ENCODE data around the gene CYFIP2.
"Not testable (repeated sequence)": the region's sequence is repeated elsewhere in the genome, so short reads cannot be mapped to it uniquely, and the experiment has no call there.

Gene CYFIP2

DNA sequence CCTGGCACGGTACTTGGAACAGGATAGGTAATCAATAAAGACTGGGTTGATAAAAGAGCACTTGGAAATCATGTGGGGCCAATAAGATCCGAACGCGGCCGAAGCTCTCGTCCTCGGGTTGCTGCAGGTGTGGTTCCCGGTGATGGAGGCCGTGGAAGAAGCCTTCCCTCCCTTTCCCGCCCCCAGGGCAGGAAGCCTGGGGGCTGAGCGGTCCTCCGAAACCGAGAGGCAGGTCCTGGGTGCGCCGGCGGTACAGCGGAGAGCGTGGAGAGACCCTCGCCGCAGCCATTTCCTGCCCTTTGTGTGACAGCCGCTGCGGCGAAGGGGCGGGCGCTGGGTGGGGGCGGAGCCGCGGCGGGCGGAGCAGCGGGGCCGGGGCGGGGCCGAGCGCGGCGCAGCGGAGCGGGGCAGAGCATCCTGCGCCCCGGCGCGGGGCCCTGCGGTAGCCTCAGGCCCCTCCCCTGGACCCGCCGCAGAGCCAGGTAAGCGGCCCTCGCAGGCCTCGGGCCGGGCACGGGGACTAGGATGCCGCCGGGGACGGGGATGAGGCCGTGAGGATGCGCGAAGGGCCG lies at the start of gene CYFIP2:
TSS of gene CYFIP2 (plus strand) at position 410 of the 572 bp plus-strand sequence. CDS start 19,239 bp downstream, outside the sequence.
- DNase-seq = peak; percentile 61

DNA sequence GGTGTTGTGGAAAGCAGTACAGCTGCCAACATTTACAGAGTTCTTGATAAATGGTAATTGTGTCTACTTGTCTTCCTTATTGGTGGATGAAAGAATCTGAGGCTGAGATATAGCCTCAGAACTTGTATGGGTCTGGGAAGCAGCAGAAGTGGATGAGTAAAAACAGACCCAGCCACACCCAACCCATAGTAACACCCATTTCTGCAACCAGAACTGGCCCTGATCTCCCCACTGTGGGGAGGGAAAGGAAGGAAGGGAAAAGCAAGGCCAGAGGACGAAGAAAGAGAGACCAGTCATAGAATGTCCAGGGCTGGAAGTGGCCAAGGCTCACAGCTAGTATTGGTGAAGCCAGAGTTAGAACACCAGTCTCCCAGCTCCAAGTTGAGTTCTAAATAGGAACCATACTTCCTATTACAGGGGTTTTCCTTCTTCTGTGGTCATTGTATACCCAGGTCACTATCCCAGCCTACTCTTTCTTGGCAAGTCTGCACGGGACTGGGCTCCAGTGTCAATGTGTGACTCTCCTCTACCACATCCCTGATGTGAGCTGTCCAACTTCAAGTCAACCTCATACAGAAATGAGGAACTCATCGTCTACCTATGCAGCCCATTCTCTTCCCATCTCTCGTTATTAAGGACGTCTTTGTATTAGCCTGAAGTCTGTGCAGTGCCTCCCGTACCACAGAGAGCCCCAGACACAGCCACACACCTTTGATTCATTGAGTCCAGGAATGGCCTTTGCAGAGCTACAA lies 49.4 kb upstream of the CYFIP2 start:
- DNase-seq = no peak

DNA sequence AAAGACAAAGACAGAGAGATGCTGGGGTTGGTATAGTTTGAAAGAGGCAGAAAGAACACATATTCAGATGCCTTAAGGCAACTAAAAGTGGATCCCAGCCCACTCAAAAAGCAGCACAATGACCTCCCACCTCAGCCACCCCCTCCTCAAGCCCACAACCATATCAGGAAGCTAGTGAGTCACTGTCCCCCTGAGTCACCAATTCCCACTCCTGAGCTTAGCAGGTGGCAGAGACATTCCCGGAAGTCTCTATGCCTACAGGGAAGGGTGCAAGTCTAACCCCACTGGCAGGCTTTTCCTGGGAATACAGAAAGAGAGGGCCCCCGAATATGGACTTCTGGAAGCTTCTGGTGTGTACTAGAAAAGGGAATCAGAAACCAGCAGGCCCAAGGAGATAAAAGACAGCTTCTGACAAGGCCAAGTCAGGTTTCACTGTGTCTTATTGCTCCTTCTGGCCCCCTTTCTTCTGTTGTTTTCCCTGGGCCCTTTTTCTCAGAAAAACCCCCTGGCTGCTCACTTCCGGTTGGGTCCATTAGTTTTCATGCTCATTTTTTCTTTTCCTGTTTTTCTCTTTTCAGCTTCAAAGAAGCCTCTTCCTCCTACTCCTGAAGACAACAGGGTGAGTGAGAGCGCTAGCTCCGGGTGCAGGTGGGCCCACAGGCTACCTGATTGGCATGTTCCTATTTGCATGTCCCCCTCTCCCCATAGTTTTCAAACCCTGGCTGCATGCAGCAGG lies 48.5 kb upstream of the CYFIP2 start:
- DNase-seq = no peak

DNA sequence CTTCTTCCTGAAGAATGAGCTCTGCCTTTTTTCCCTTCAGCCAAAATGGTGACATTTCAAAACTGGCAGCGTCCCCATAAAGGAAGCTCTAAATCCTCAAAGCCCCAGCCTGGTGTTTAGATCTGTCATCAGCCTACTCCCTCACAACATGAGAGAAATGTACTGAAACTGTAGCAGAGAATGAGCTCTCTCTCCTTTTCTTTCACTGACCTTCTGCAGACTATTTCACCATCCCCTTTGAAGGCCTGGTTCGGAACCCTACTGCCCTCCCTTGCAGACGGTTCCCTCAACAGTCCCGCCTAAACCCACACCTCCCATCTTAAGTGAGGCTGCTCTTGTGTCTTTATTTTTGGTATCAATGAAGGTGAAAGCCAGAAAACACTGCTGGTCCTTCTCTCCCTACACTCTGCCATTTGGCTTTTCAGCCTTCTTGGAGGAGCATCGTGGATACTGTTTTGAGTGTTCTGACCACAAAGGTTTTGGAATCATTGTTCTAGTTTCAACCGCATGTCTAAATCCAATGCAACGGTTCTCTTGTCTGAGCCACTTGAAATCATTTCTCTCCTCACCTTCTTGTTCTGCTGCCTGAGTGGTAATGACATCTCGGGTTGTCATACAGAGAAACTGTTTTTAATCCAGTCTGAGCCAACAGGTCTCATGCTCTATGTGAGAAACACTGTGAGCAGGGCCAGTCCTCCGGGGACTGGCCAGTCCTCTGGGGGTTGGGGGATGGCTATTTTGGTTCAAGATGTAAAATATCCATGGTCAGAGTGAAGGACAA lies 46.2 kb upstream of the CYFIP2 start:
- DNase-seq = no peak

DNA sequence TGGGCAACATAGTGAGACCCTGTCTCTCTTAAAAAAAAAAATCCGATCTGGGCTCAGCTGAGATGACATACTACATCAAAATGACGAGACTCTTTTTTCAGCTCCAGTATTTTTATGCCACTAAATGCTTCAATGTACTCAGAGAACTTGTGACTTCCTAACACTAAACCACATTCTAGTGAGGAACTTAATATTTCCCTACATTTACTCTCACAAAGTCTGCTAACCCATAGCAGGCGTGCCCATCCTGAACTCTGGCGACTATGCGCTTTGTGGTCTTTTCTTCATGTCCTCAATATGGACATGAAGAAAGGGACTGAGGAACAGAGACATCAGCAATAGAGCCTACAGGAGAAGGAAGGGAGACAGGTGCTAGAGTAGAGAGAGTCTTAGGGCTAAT lies 44.0 kb upstream of the CYFIP2 start:
- no peak for DNase-seq

DNA sequence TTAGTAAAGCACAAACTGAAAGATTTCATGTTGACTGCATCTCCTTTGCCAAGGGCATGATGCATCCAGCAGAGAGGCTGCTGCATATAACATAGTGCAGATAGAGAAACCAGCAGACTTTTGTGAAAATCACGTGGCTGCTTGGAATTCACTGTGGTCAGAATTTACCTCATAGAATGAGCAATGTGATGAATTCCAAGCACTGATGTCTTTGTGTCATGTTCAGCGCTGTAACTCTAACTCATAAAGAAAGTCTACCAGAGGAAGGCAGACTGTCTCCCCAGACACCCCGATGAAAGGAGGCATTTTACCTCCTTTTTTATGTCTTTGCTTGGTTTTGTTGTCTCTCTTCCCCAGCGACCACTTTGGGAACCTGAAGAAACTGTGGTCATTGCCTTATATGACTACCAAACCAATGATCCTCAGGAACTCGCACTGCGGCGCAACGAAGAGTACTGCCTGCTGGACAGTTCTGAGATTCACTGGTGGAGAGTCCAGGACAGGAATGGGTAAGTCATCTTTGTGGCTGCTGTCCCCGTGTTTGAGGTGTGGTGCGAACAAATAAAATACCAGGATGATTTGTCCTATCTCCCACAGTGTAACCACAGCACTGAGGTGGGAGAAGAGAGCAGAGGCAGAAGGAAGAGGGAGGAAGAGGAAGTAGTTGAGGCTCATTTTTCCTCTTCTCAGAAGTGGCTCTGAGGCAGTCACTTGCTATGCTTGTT lies 43.3 kb upstream of the CYFIP2 start:
- no peak for DNase-seq

DNA sequence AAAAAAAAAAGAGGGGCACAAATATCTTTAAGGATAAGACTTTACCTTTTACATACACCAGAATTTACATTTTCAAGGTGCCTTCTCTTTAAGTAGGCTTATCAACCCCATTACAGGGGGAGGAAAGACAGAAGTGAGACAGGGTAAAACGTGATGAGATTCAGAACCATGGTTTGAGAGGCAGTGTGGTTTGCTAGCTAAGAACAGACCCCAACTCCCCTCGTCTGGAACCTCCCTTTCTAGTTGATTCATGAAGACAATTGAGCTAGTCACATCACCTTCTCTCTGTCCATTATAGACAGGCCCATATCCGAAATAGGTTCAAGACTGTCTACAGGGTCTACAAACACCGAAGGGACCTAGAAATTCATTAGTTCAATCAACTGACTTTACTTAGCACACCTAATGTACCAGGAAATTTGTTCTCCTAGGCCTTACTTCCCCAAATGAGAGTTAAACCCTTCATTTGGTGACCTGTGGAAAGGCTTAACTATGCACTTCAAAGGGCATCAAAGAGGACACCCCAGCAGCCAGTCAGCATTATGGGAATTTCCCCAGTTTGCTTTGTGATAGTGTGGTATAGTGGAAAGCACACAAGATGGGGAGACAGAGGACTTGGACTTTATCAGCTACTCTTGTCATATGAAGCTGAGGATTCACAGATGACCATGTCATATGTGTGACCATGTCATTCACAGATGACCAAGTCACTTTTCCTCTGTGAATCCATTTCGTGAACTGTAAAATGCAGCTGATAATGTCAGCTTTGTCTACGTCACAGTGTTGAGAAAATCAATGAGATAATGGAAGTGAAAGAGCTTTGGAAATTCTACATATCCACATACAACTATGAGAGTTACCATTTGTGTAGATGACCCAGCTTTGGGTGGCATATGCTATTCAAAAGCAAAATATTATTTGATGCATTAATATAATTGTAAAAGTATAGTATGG lies 40.2 kb upstream of the CYFIP2 start:
- DNase-seq = no peak

DNA sequence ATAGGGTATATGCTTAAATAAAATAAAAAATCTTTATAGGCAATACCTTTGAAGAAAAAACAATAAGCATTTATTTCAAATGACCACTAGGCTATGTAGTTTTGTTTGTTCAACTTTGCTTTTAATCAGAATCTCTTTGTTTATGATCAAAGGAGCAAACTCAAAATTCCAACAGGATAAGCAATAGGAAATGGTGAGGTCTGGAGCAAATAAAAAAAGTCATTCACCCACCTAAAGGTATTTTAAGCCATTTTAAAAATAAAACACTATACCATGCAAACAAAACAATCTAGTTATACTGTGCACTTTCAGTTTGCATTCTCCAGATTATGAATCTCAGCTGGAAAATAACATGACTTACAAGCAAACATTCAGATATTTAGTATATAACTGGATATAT lies 35.3 kb upstream of the CYFIP2 start:
- DNase-seq = no peak

DNA sequence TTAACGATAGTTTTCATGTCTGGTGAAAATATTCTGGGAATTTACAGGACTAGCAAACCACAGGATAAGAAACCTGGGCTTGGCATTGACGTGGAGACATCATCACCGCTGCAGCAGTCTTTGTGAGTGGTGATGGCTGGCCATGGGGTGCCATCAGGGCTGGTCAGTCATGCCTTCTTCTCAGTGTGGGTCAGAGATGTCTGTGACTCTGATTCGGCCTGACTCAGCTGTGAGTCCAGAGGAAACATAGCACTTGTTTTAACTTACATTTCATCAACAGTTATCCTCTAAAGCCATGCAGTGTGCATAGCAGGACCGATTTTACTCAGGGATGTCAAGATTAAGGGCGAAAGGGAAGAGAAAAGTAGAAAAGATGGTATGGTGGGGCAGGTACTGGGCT lies 33.2 kb upstream of the CYFIP2 start:
- DNase-seq = no peak

DNA sequence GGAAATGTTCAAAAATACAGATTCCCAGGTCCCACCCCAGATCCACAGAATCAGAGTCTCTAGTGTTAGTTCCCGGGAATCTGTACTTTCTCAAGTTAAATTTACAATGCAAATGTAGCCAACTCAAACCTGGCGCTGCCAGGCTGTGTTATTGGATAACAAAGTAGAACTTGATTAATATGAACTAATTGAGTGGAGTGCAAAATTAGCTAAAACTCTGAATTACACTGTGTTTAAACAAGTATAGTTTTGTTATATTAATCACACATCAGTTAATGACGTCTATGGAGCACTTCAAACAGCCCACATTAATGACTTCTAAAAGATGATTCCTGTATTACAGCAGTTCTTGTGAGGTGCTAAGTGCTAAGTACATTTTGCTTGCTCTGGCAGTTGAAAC lies 32.4 kb upstream of the CYFIP2 start:
- DNase-seq = no peak

DNA sequence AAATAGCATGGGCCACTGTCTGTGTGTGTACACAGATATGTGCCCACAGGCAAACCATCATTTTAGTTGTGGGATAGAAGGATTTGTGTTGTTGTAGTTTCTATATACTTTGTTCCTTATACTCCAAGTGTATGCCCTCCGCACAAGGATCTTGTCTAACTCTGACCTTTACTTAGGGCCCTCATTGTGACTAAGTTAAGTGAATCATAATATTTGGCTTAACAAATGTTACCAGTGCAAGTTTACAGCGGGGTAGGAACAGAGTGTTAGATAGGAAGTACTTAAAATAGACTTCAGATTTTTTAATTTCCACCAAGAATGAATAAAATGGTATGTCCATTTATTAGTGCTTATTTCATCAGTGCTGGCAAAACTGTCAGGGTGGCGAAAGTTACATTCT lies 29.5 kb upstream of the CYFIP2 start:
- no peak for DNase-seq

DNA sequence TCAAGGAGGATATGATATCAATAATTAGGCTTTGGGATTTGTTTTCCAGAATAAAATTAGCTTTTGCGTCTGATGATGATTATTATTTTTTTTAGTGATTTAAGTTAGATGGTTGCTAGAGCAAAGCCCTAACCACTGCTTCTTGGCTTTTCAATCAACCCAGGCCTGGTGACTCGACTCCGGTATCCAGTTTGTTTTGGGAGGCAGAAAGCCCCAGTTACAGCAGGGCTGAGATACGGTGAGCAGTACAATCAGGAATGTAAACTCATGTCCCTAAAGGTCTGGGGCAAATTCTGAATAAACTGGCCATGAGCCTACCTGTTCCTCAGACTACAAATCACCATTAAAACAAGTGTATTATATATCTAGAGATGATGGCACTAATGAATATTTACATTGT lies 24.4 kb upstream of the CYFIP2 start:
- no peak for DNase-seq

DNA sequence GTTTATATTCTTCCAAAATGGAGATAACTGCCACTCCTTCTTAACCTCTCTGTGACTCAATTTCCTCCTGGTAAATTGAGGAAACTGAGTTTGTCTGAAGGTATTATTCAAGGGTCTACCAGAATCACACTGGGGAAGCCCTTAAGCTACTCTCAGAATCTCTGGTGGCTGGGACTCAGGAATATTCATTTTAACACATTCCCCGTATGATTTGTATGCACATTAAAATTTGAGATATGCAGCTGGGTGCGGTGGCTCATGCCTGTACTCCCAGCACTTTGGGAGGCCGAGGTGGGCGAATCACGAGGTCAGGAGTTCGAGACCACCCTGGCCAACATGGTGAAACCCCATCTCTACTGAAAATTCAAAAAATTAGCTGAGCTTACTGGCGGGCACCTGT lies 21.2 kb upstream of the CYFIP2 start:
- DNase-seq = not testable (repeated sequence)

DNA sequence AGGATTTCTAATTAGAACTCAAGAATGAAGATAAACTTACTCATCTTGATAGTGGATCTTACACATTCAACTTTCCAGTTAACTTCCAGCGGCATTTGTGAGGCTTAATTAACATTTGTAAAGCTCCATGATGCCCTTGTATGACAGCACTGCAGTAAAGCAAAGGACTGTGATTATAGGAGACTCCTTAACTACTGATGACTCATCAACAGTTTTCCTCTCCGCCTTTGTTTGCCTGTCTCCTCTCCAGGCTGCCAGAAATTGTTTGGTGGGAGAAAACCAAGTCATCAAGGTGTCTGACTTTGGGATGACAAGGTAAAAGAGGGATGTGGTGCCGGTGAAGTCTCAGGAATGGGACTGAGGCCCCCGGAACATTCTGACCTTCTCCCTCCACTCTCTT lies 20.4 kb upstream of the CYFIP2 start:
- no peak for DNase-seq

DNA sequence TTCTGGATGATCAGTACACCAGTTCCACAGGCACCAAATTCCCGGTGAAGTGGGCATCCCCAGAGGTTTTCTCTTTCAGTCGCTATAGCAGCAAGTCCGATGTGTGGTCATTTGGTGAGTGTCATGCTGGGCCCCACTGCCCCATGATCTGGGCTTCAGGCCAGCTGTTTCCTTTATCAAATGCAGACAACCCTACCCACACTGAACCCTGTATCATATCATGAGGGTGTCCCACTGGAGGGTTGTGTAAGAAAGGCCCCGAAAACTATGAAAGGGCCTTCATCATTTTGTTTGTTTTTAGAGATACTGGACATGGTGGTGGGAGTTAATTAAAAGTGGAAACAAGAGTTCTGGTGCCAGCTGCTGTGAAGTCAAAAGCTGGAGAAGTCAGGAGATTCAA lies 20.0 kb upstream of the CYFIP2 start:
- no peak for DNase-seq

DNA sequence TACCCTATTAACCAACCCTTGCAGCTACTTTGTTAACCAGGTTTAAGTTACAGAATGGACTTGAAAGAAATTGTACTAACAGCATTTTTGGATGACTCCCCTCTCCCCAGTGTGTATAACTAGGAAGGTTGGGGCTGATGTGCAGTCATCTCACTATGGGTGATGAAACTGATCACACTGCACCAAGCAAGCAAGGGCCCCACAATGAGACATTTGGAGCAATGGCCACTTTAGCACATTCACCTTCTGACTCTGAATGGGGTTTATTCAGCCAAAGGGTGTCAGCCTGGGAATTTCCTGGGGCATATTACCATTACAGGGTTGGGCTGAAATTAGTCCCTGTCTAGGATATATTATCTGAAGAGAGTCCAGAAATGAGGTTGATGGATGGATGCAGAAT lies 18.7 kb upstream of the CYFIP2 start:
- no peak for DNase-seq

DNA sequence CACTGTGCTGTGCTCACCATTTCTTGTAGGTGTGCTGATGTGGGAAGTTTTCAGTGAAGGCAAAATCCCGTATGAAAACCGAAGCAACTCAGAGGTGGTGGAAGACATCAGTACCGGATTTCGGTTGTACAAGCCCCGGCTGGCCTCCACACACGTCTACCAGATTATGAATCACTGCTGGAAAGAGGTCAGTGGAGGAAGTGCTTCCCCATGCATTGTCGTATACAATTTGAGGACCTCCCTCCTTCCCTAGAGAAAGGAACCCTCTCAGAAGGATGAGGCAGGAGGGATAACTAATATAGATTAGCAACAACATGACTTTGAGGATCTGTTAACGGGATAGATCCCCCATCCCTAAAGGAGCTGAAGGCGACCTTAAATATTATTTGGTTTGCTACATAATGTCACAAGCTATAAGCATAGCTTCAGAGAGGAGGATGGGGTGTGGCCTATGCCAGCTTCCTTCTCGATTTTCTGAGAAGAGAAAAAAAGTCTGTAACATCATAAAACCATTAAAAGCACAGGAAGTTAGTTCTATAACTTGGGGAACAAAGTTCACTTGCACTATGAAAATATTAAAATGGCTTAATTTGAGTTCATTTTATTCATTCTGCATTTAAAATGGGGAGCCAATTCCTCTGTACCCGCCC lies 17.0 kb upstream of the CYFIP2 start:
- no peak for DNase-seq

DNA sequence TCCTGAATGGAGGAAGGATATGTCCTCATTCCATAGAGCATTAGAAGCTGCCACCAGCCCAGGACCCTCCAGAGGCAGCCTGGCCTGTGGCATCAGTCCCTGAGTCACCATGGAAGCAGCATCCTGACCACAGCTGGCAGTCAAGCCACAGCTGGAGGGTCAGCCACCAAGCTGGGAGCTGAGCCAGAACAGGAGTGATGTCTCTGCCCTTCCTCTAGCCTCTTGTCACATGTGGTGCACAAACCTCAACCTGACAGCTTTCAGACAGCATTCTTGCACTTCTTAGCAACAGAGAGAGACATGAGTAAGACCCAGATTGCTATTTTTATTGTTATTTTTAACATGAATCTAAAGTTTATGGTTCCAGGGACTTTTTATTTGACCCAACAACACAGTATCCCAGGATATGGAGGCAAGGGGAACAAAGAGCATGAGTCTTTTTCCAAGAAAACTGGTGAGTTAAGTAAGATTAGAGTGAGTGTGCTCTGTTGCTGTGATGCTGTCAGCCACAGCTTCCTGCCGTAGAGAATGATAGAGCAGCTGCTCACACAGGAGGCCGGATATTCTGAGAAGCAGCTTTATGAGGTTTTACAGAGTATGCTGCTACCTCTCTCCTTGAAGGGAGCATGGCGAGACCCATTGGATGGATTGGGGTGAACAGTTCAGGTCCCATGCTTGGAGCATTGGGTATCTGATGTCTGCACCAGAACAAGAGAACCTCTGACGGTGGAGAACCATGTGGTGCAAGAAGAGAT lies 13.0 kb upstream of the CYFIP2 start:
- DNase-seq = no peak

DNA sequence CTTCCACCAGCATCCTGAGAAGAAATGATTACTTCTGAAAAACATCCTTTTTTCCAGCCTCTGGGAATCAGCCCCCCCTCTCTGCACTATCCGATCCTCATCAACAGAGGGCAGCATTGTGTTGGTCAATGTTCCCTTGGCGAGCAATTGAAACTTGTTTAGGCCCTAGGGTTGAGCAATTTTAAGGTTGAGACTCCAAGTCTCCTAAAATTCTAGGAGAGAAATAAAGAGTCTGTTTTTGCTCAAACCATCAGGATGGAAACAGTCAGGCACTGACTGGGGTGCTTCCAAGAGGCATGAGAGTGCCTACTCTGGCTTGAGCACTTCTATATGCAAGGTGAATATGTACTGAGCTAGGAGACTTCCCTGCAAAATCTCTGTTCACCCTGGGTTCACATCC lies 12.4 kb upstream of the CYFIP2 start:
- DNase-seq = peak; percentile 23

DNA sequence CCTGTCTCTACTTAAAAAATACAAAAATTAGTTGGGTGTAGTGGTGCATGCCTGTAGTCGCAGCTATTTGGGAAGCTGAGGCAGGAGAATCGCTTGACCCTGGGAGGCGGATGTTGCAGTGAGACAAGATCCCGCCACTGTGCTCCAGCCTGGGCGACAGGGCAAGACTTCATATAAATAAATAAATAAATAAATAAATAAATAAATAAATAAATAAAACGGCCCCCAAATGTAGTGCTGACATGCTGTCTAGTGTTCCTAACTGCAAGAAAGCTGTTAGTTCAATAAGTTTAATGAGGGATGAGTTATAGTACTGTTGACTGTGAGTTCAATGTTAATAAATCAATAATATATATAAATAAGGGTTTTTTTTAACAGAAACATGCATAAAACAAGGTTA lies 7.5 kb upstream of the CYFIP2 start:
- no peak for DNase-seq
